ENCODE data around the gene CYP26B1. TPM values are rescaled to one million over a fixed set of nuclear protein-coding genes. Genes with fewer than 3 reads are reported as not detected.

Gene CYP26B1
- total and polyA plus RNA-seq, 2 of the 8 experiments (the other 6 are each of a cell fraction or from before 2014, with no cell fraction given), result 0.06 to 0.69 TPM

GRCh38 chr2:72142570-72143440 is 4.9 kb downstream of the CYP26B1 start (continued):
- TF ChIP-seq SIRT6 (IDR thresholded peaks at IDR 0.05; ENCODE audit: low read length) (no peak), SRF (IDR thresholded peaks at IDR 0.05; ENCODE audit: low read depth, low read length) (no peak), EP300 (IDR thresholded peaks at IDR 0.05; ENCODE audit: borderline replicate concordance in 1 of 2, low read depth in 2 of 2, low read length in 2 of 2) (no peak), RAD21 (IDR thresholded peaks at IDR 0.05 in 1 of 2, conservative IDR thresholded peaks at IDR 0.05 in 1 of 2; ENCODE audit: low read depth in 2 of 2, low read length in 2 of 2) (no peak), JUN (IDR thresholded peaks at IDR 0.05; ENCODE audit: low read depth, low read length) (no peak), ASH2L (IDR thresholded peaks at IDR 0.05; ENCODE audit: low read length) (no peak), RFX5 (IDR thresholded peaks at IDR 0.05; ENCODE audit: borderline replicate concordance, low read depth, low read length) (no peak), YY1 (IDR thresholded peaks at IDR 0.05; ENCODE audit: low read depth, low read length) (no peak), EZH2 (IDR thresholded peaks at IDR 0.05; ENCODE audit: low read depth, low read length, severe bottlenecking) (peak; percentile 44), CREB1 (IDR thresholded peaks at IDR 0.05) (no peak), POU5F1 (IDR thresholded peaks at IDR 0.05; ENCODE audit: low read depth, low read length) (no peak), NANOG (IDR thresholded peaks at IDR 0.05; ENCODE audit: insufficient read depth, low read depth, low read length, poor library complexity, severe bottlenecking) (no peak), ATF3 (IDR thresholded peaks at IDR 0.05; ENCODE audit: insufficient read depth, low read depth, low read length) (no peak), NRF1 (IDR thresholded peaks at IDR 0.05; ENCODE audit: low read depth, low read length) (no peak), SUZ12 (IDR thresholded peaks at IDR 0.05; ENCODE audit: low read length) (peak; percentile 13; the same call in 1 of the 2 replicates), JUND (IDR thresholded peaks at IDR 0.05; ENCODE audit: low read length) (no peak), TBP (IDR thresholded peaks at IDR 0.05; ENCODE audit: low read depth, low read length) (no peak), TAF1 (IDR thresholded peaks at IDR 0.05; ENCODE audit: low read depth, low read length) (no peak), BRCA1 (IDR thresholded peaks at IDR 0.05; ENCODE audit: low read depth, low read length) (no peak), MAX (IDR thresholded peaks at IDR 0.05) (peak; percentile 94), POLR2A (IDR thresholded peaks at IDR 0.05; ENCODE audit: control extremely low read depth in 1 of 2, low read depth in 2 of 2, low read length in 2 of 2) (no peak), E2F6 (IDR thresholded peaks at IDR 0.05) (peak; percentile 92)

All from H1 (cell line).